Transverse colon (tissue), 3 donors: Measurements from ENCODE around the gene SOBP.

Source experiments
- POLR2A ChIP-seq: fragments of 450-650 bp; IDR thresholded peaks from one replicate; pipeline ENCODE4 v1.6.1; 2016; ENCODE audit warnings: antibody characterized with exemption, mild to moderate bottlenecking, moderate library complexity
- POLR2AphosphoS5 ChIP-seq, 3 donors: sonication (generic); formaldehyde crosslinking; IDR thresholded peaks; one replicate each; pipeline ENCODE4 v1.6.1; 2016; ENCODE audit warnings: antibody characterized with exemption in 3 of 3

DNA sequence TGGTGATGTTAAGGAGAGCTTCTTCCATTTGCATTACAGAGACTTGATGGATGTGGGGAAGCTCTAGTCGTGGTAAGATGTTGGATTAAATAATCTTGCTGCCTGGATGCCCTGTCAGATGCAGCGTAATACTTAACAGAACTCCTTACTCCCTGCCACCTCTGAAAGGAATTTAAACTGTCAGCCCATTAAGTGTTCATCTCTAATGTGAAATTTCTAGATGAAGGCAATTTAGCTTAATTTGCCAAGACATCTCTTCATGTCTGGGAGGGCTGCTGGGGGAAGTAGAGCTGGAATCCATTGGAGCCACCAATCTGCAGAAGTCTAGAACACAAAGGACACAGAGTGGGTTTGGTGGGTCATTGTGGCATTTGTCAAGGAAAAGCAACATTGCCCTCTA is 64.4 kb downstream of the SOBP start:
- TF ChIP-seq POLR2A, result no peak
- TF ChIP-seq POLR2AphosphoS5 (IDR thresholded peaks at IDR 0.05), result no peak
